HL-60 (cell line): ENCODE data around the gene GPC5.

Experiments used
- CTCF ChIP-seq: IDR thresholded peaks from one replicate; pipeline ENCODE4 v1.5.1; 2011; ENCODE audit warnings: low read length, control low read depth, inconsistent platforms; ENCODE audit not compliant: insufficient read depth
- TF ChIP-seq, protein P1 (sequence below): IDR thresholded peaks from 2 replicates; pipeline ENCODE4 v1.6.1; 2012; ENCODE audit warnings: low read depth; ENCODE audit not compliant: insufficient replicate concordance

DNA sequence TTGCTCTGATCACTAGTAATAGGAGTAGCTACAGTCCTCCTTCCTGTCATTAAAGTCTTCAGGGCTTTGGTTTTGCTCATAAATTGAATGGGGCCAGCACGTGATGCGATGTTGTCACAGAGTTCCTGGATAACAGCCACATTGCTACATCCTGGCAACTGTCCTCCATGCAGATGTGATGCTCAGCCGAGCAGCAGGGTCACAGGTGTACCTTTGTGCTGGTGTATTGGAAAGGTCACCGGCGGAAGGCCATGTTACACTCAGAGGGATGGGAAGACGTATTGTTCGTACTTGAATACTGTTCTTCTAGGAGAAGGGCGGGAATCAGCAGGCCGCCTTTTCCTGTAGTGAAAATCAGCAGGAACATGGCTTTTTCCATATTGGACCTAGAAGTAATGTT is 1114.4 kb downstream of the GPC5 start:
- TF ChIP-seq, protein P1, sequence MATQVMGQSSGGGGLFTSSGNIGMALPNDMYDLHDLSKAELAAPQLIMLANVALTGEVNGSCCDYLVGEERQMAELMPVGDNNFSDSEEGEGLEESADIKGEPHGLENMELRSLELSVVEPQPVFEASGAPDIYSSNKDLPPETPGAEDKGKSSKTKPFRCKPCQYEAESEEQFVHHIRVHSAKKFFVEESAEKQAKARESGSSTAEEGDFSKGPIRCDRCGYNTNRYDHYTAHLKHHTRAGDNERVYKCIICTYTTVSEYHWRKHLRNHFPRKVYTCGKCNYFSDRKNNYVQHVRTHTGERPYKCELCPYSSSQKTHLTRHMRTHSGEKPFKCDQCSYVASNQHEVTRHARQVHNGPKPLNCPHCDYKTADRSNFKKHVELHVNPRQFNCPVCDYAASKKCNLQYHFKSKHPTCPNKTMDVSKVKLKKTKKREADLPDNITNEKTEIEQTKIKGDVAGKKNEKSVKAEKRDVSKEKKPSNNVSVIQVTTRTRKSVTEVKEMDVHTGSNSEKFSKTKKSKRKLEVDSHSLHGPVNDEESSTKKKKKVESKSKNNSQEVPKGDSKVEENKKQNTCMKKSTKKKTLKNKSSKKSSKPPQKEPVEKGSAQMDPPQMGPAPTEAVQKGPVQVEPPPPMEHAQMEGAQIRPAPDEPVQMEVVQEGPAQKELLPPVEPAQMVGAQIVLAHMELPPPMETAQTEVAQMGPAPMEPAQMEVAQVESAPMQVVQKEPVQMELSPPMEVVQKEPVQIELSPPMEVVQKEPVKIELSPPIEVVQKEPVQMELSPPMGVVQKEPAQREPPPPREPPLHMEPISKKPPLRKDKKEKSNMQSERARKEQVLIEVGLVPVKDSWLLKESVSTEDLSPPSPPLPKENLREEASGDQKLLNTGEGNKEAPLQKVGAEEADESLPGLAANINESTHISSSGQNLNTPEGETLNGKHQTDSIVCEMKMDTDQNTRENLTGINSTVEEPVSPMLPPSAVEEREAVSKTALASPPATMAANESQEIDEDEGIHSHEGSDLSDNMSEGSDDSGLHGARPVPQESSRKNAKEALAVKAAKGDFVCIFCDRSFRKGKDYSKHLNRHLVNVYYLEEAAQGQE: no peak
- TF ChIP-seq CTCF: no peak
